Left lung (tissue), 10 donors: ENCODE data around the gene IDI2. TPM values are rescaled to one million over a fixed set of nuclear protein-coding genes. Genes with fewer than 3 reads are reported as not detected.

ENCODE experiments used
- ATAC-seq: fragments of 200-7000 bp; cut with Tn5 transposase; one replicate; pipeline ENCODE4 v1.9.1; 2020; ENCODE audit warnings: moderate library complexity
- DNase-seq, 4 donors: peaks; one replicate each; pipeline ENCODE4 v3.0.0-alpha.2; 2013 to 2020
- H3K27ac ChIP-seq, 2 donors: fragments of 200-600 bp; sonication (generic) in 1 of 2; one replicate each; pipeline versions ENCODE4 v1.5.0 to v1.8.0; 2020 to 2021
- H3K27me3 ChIP-seq, 2 donors: fragments of 200-600 bp; sonication (generic) in 1 of 2; one replicate each; pipeline versions ENCODE4 v1.5.0 to v1.8.0; 2020 to 2021
- H3K36me3 ChIP-seq, 2 donors: fragments of 200-600 bp; sonication (generic) in 1 of 2; one replicate each; pipeline versions ENCODE4 v1.5.0 to v1.8.0; 2020 to 2021
- H3K4me1 ChIP-seq, 2 donors: fragments of 200-600 bp; one replicate each; pipeline ENCODE4 v1.8.0; 2021
- H3K4me3 ChIP-seq, 2 donors: fragments of 200-600 bp; sonication (generic) in 1 of 2; one replicate each; pipeline versions ENCODE4 v1.5.0 to v1.8.0; 2020 to 2021; ENCODE audit warnings: mild to moderate bottlenecking in 1 of 2
- H3K9me3 ChIP-seq, 2 donors: fragments of 200-600 bp; sonication (generic) in 1 of 2; one replicate each; pipeline versions ENCODE4 v1.5.0 to v1.8.0; 2020 to 2021
- CTCF ChIP-seq, 2 donors: fragments of 200-600 bp; sonication (generic) in 1 of 2; IDR thresholded peaks; one replicate each; pipeline versions ENCODE4 v1.5.0 to v1.8.0; 2021; ENCODE audit warnings: antibody characterized with exemption in 2 of 2
- intact Hi-C, 2 donors: fragments of 100-400 bp; cut with DNase I; formaldehyde crosslinking; loops; one replicate each; pipeline versions ENCODE4 v1.11.2 to v1.14.2; 2022
- polyA plus RNA-seq, 6 donors: library from polyadenylated mRNA; unstranded; fragments of 120-200 nt; gene quantifications; one replicate each; pipeline ENCODE4 v1.2.1, GENCODE V29; 2013; ENCODE audit not compliant: insufficient read length in 6 of 6
- total RNA-seq, 2 donors: library from RNA; stranded (reverse); fragmentation: NEBNext Ultra II Directional; extraction: Animal tissue kit (Norgen Biotek cat#: 25700); gene quantifications; one replicate each; pipeline ENCODE4 v1.2.1, GENCODE V29; 2021
- donor health status: DM: no; HTN: yes; CAD: no.
- donor health status: DM: no; HTN: no; CAD: no.

Gene IDI2
- total and polyA plus RNA-seq, 8 donors = 0.17 to 0.24 (median 0.17) TPM; not detected in 5

- no peaks in the 10 kb centered on the region for H3K9me3 ChIP-seq
- H3K4me3 ChIP-seq = no peak overlapping the region
- intact Hi-C loops = no loop called here
- H3K27me3 ChIP-seq = no peaks in the 10 kb centered on the region
- no peak for DNase-seq
- peaks cover 0 to 5% of the 10 kb centered on the region in 2 donors for H3K36me3 ChIP-seq
- no peak overlapping the region for H3K27ac ChIP-seq
- ATAC-seq = no peak
- peaks cover 2 to 78% of the 10 kb centered on the region in 2 donors for H3K4me1 ChIP-seq
- no peak for TF ChIP-seq CTCF (IDR thresholded peaks at IDR 0.05)
Measured at GRCh38 chr10:1059902-1060301, 34.2 kb upstream of the IDI2 start.

GRCh38 chr10:1058017-1058416 is 32.4 kb upstream of the IDI2 start:
- peak overlapping the region in 1 of 2 donors; percentile 93 for H3K4me3 ChIP-seq
- intact Hi-C loops = no loop called here

GRCh38 chr10:1057106-1057657 is 31.5 kb upstream of the IDI2 start:
- H3K27me3 ChIP-seq = no peaks in the 10 kb centered on the region
- H3K27ac ChIP-seq = peak overlapping the region; percentile 98 to 99
- H3K4me1 ChIP-seq = peaks cover 8 to 74% of the 10 kb centered on the region in 2 donors
- ATAC-seq (peak; percentile 25), DNase-seq (no peak)
- peak overlapping the region; percentile 83 to 93 for H3K4me3 ChIP-seq
- H3K36me3 ChIP-seq = peaks cover 0 to 14% of the 10 kb centered on the region in 2 donors
- no peaks in the 10 kb centered on the region for H3K9me3 ChIP-seq
- no peak for TF ChIP-seq CTCF (IDR thresholded peaks at IDR 0.05)
- intact Hi-C loops = no loop called here

More at GRCh38 chr10:1058017-1058416, 32.4 kb upstream of the IDI2 start:
- no peak for TF ChIP-seq CTCF (IDR thresholded peaks at IDR 0.05)
- Histone ChIP-seq H3K36me3 (peaks cover 0 to 8% of the 10 kb centered on the region in 2 donors), H3K4me1 (peaks cover 8 to 79% of the 10 kb centered on the region in 2 donors), H3K9me3 (no peaks in the 10 kb centered on the region), H3K27ac (peak overlapping the region in 1 of 2 donors; percentile 99), H3K27me3 (no peaks in the 10 kb centered on the region)
- ATAC-seq = no peak
- no peak for DNase-seq

- Histone ChIP-seq H3K4me1 (peaks cover 8 to 74% of the 10 kb centered on the region in 2 donors), H3K9me3 (no peaks in the 10 kb centered on the region), H3K27ac (peak within 1 kb of the TSS; percentile 98 to 99), H3K4me3 (peak within 1 kb of the TSS; percentile 83 to 93), H3K27me3 (no peaks in the 10 kb centered on the region), H3K36me3 (peaks cover 0 to 14% of the 10 kb centered on the region in 2 donors)
- DNase-seq = peak; percentile 83 to 95 (median 89)
- peak; percentile 97 for ATAC-seq
- intact Hi-C loops = no loop called here
- TF ChIP-seq CTCF (IDR thresholded peaks at IDR 0.05) = no peak
Measured at GRCh38 chr10:1056326-1057105, 30.9 kb upstream of the IDI2 start, which contains the start of gene WDR37. Gene WDR37 (plus strand): TSS chr10:1056385. CDS start chr10:1072156, 15,771 bp downstream.

- Histone ChIP-seq H3K4me1 (peaks cover 17 to 73% of the 10 kb centered on the region in 2 donors), H3K4me3 (no peak overlapping the region), H3K36me3 (peaks cover 0 to 14% of the 10 kb centered on the region in 2 donors), H3K27ac (no peak overlapping the region), H3K9me3 (no peaks in the 10 kb centered on the region), H3K27me3 (no peaks in the 10 kb centered on the region)
- no peak for TF ChIP-seq CTCF (IDR thresholded peaks at IDR 0.05)
- intact Hi-C loops = no loop called here
- DNase-seq (no peak), ATAC-seq (no peak)
Measured at GRCh38 chr10:1054684-1055083, 29.0 kb upstream of the IDI2 start.
